HepG2 (cell line): ENCODE results near the gene CEP83.

Experiments
- ATF3 ChIP-seq: sonication (generic); formaldehyde crosslinking; IDR thresholded peaks from 2 replicates; pipeline ENCODE4 v1.4.0; 2020; ENCODE audit warnings: missing genetic modification reagents
- CTCF ChIP-seq: sonication (generic); formaldehyde crosslinking; IDR thresholded peaks from 2 replicates; pipeline ENCODE4 v1.5.0; 2020; ENCODE audit warnings: mild to moderate bottlenecking, missing genetic modification reagents, moderate library complexity
- GABPA ChIP-seq, 2 experiments: IDR thresholded peaks; 2 replicates each; pipeline ENCODE4 v1.6.1; 2011 to 2016; ENCODE audit warnings: low read depth in 2 of 2, low read length in 1 of 2, missing biosample characterization in 1 of 2, missing genetic modification characterization in 1 of 2
- GPN1 ChIP-seq: sonication (generic); formaldehyde crosslinking; IDR thresholded peaks from 2 replicates; pipeline ENCODE4 v1.5.1; 2020; ENCODE audit warnings: missing genetic modification reagents, borderline replicate concordance
- MAFF ChIP-seq: IDR thresholded peaks from 2 replicates; pipeline ENCODE4 v1.6.1; 2011; ENCODE audit warnings: low read depth, low read length, improper control_type of control experiment
- NFATC3 ChIP-seq: sonication (generic); formaldehyde crosslinking; IDR thresholded peaks from 2 replicates; pipeline ENCODE4 v1.5.1; 2020; ENCODE audit warnings: mild to moderate bottlenecking, missing genetic modification reagents
- NRL ChIP-seq: sonication (generic); formaldehyde crosslinking; IDR thresholded peaks from 2 replicates; pipeline ENCODE4 v1.5.0; 2020; ENCODE audit warnings: missing genetic modification reagents, mild to moderate bottlenecking, moderate library complexity, borderline replicate concordance
- SIN3A ChIP-seq: IDR thresholded peaks from 2 replicates; pipeline ENCODE4 v1.6.1; 2011; ENCODE audit warnings: low read depth, mild to moderate bottlenecking, control low read depth, low read length, borderline replicate concordance
- TCF7 ChIP-seq: sonication (generic); IDR thresholded peaks from 2 replicates; pipeline ENCODE4 v1.6.1; 2016; ENCODE audit warnings: antibody characterized with exemption, low read depth
- YY1 ChIP-seq: IDR thresholded peaks from 2 replicates; pipeline ENCODE4 v1.6.1; 2011; ENCODE audit warnings: low read length, low read depth, moderate library complexity, mild to moderate bottlenecking; ENCODE audit not compliant: insufficient read depth, insufficient replicate concordance
- ZNF362 ChIP-seq: sonication (generic); formaldehyde crosslinking; IDR thresholded peaks from 2 replicates; pipeline ENCODE4 v1.4.0; 2020; ENCODE audit warnings: missing genetic modification reagents, mild to moderate bottlenecking, borderline replicate concordance
- ZNF83 ChIP-seq: sonication (generic); formaldehyde crosslinking; IDR thresholded peaks from 2 replicates; pipeline ENCODE4 v1.4.0; 2020; ENCODE audit warnings: missing genetic modification reagents, mild to moderate bottlenecking, borderline replicate concordance

- TF ChIP-seq CTCF (CRISPR knock-in tag) (no peak), YY1 (no peak), GPN1 (no peak), SIN3A (no peak), GABPA (IDR thresholded peaks at IDR 0.05; ENCODE audit: low read depth, low read length) (no peak), GABPA (CRISPR knock-in tag; IDR thresholded peaks at IDR 0.05; ENCODE audit: low read depth) (no peak), ZNF362 (CRISPR knock-in tag) (no peak), TCF7 (no peak), ATF3 (CRISPR knock-in tag) (no peak), ZNF83 (CRISPR knock-in tag) (no peak), MAFF (no peak), NFATC3 (CRISPR knock-in tag) (no peak), NRL (CRISPR knock-in tag) (no peak)
Measured at GRCh38 chr12:94498073-94498472, 38.4 kb upstream of the CEP83 start.
